ENCODE data around the gene ASCL3. TPM values are rescaled to one million over a fixed set of nuclear protein-coding genes. Genes with fewer than 3 reads are reported as not detected.
"Not testable (repeated sequence)": the region's sequence is repeated elsewhere in the genome, so short reads cannot be mapped to it uniquely, and the experiment has no call there.

Gene ASCL3
- total RNA-seq = not detected
- polyA plus RNA-seq = not detected

GRCh38 chr11:8942518-8943066 lies at the start of gene ASCL3:
TSS of gene ASCL3 (minus strand) at chr11:8943016. CDS start at chr11:8938161, 4,855 bp downstream.
- Histone ChIP-seq H3K36me3 (ENCODE audit: insufficient read depth, low read length) (peaks cover 7% of the 10 kb centered on the region), H3K9me3 (ENCODE audit: control insufficient read depth in 1 of 2, low read length in 2 of 2) (no peaks in the 10 kb centered on the region), H3K27ac (ENCODE audit: low read depth, low read length) (no peak within 1 kb of the TSS), H3K4me1 (ENCODE audit: insufficient read depth, low read length) (no peaks in the 10 kb centered on the region), H3K4me3 (ENCODE audit: low read length in 2 of 2) (no peak within 1 kb of the TSS), H3K27me3 (ENCODE audit: insufficient read depth, low read length) (no peaks in the 10 kb centered on the region)
- intact Hi-C loops (cut with micrococcal nuclease) = no loop called here
- peaks cover 7 to 8% of the 10 kb centered on the region in 2 donors for H3K36me3 Mint-ChIP-seq
- H3K27ac Mint-ChIP-seq = no peak within 1 kb of the TSS
- no peak for DNase-seq
- H3K4me3 Mint-ChIP-seq = no peak within 1 kb of the TSS
- H3K4me1 Mint-ChIP-seq = no peaks in the 10 kb centered on the region
- ChIA-PET POLR2A (ENCODE audit: partially characterized antibody) (no interaction called here), CTCF (ENCODE audit: partially characterized antibody) (interaction anchor here (0.8 kb wide), 1 partner anchor 17 kb away, joined by 3 read pairs; no protein-coding TSS in a partner anchor)
- H3K27me3 Mint-ChIP-seq = peaks cover 8 to 11% of the 10 kb centered on the region in 2 donors
- H3K9me3 Mint-ChIP-seq = no peaks in the 10 kb centered on the region

GRCh38 chr11:8989453-8989852 lies 46.6 kb upstream of the ASCL3 start:
- no peaks in the 10 kb centered on the region for H3K4me1 ChIP-seq (ENCODE audit: insufficient read depth, low read length)
- peaks cover 0 to 1% (median 0%) of the 10 kb centered on the region in 8 donors for H3K9me3 Mint-ChIP-seq
- DNase-seq = no peak
- H3K27ac ChIP-seq (ENCODE audit: low read depth, low read length) = no peak overlapping the region
- ChIA-PET POLR2A (ENCODE audit: partially characterized antibody) (no interaction called here), CTCF (ENCODE audit: partially characterized antibody) (no interaction called here)
- no peak overlapping the region for H3K27ac Mint-ChIP-seq
- H3K36me3 Mint-ChIP-seq = no peaks in the 10 kb centered on the region
- H3K27me3 ChIP-seq (ENCODE audit: insufficient read depth, low read length) = no peaks in the 10 kb centered on the region
- H3K4me3 Mint-ChIP-seq = no peak overlapping the region
- peaks cover 4 to 6% of the 10 kb centered on the region in 2 donors for H3K27me3 Mint-ChIP-seq
- intact Hi-C loops (cut with micrococcal nuclease) = no loop called here
- H3K4me1 Mint-ChIP-seq = no peaks in the 10 kb centered on the region
- no peaks in the 10 kb centered on the region for H3K36me3 ChIP-seq (ENCODE audit: insufficient read depth, low read length)
- H3K9me3 ChIP-seq (ENCODE audit: control insufficient read depth in 1 of 2, low read length in 2 of 2) = no peaks in the 10 kb centered on the region
- H3K4me3 ChIP-seq (ENCODE audit: low read length in 2 of 2) = no peak overlapping the region

GRCh38 chr11:8988329-8989234 lies 45.8 kb upstream of the ASCL3 start:
- Mint-ChIP-seq H3K27me3 (peaks cover 4 to 6% of the 10 kb centered on the region in 2 donors), H3K4me1 (no peaks in the 10 kb centered on the region), H3K27ac (no peak overlapping the region), H3K4me3 (no peak overlapping the region), H3K36me3 (no peaks in the 10 kb centered on the region), H3K9me3 (peaks cover 0 to 1% (median 0%) of the 10 kb centered on the region in 8 donors)
- Histone ChIP-seq H3K27me3 (ENCODE audit: insufficient read depth, low read length) (no peaks in the 10 kb centered on the region), H3K4me1 (ENCODE audit: insufficient read depth, low read length) (no peaks in the 10 kb centered on the region), H3K27ac (ENCODE audit: low read depth, low read length) (no peak overlapping the region), H3K9me3 (ENCODE audit: control insufficient read depth in 1 of 2, low read length in 2 of 2) (no peaks in the 10 kb centered on the region), H3K36me3 (ENCODE audit: insufficient read depth, low read length) (no peaks in the 10 kb centered on the region), H3K4me3 (ENCODE audit: low read length in 2 of 2) (no peak overlapping the region)
- ChIA-PET CTCF (ENCODE audit: partially characterized antibody) (no interaction called here), POLR2A (ENCODE audit: partially characterized antibody) (no interaction called here)
- DNase-seq = no peak
- intact Hi-C loops (cut with micrococcal nuclease) = no loop called here

- Histone ChIP-seq H3K27me3 (ENCODE audit: insufficient read depth, low read length) (no peaks in the 10 kb centered on the region), H3K9me3 (ENCODE audit: control insufficient read depth in 1 of 2, low read length in 2 of 2) (no peaks in the 10 kb centered on the region), H3K36me3 (ENCODE audit: insufficient read depth, low read length) (no peaks in the 10 kb centered on the region), H3K4me3 (ENCODE audit: low read length in 2 of 2) (no peak overlapping the region), H3K27ac (ENCODE audit: low read depth, low read length) (no peak overlapping the region), H3K4me1 (ENCODE audit: insufficient read depth, low read length) (no peaks in the 10 kb centered on the region)
- Mint-ChIP-seq H3K27me3 (peaks cover 4 to 5% of the 10 kb centered on the region in 2 donors), H3K27ac (no peak overlapping the region), H3K4me3 (no peak overlapping the region), H3K4me1 (no peaks in the 10 kb centered on the region), H3K9me3 (no peaks in the 10 kb centered on the region), H3K36me3 (no peaks in the 10 kb centered on the region)
- ChIA-PET POLR2A (ENCODE audit: partially characterized antibody) (no interaction called here), CTCF (ENCODE audit: partially characterized antibody) (interaction anchor here (0.5 kb wide), 1 partner anchor 75 kb away, joined by 3 read pairs; no protein-coding TSS in a partner anchor)
- no peak for DNase-seq
- intact Hi-C loops (cut with micrococcal nuclease) = no loop called here
These were observed 44.6 kb upstream of the ASCL3 start for GRCh38 chr11:8987446-8987845.

GRCh38 chr11:8986772-8987171 lies 44.0 kb upstream of the ASCL3 start:
- H3K27me3 ChIP-seq (ENCODE audit: insufficient read depth, low read length) = not testable (repeated sequence)

GRCh38 chr11:8985462-8985861 lies 42.6 kb upstream of the ASCL3 start:
- H3K36me3 Mint-ChIP-seq = no peaks in the 10 kb centered on the region
- DNase-seq = no peak
- Histone ChIP-seq H3K36me3 (ENCODE audit: insufficient read depth, low read length) (no peaks in the 10 kb centered on the region), H3K27ac (ENCODE audit: low read depth, low read length) (no peak overlapping the region), H3K9me3 (ENCODE audit: control insufficient read depth in 1 of 2, low read length in 2 of 2) (no peaks in the 10 kb centered on the region), H3K27me3 (ENCODE audit: insufficient read depth, low read length) (no peaks in the 10 kb centered on the region), H3K4me1 (ENCODE audit: insufficient read depth, low read length) (no peaks in the 10 kb centered on the region), H3K4me3 (ENCODE audit: low read length in 2 of 2) (no peak overlapping the region)
- ChIA-PET POLR2A (ENCODE audit: partially characterized antibody) (no interaction called here), CTCF (ENCODE audit: partially characterized antibody) (no interaction called here)
- no peaks in the 10 kb centered on the region for H3K9me3 Mint-ChIP-seq
- intact Hi-C loops (cut with micrococcal nuclease) = no loop called here
- H3K27ac Mint-ChIP-seq = no peak overlapping the region
- H3K4me1 Mint-ChIP-seq = no peaks in the 10 kb centered on the region
- H3K27me3 Mint-ChIP-seq = peaks cover 0 to 3% of the 10 kb centered on the region in 2 donors
- H3K4me3 Mint-ChIP-seq = no peak overlapping the region

More at GRCh38 chr11:8986772-8987171, 44.0 kb upstream of the ASCL3 start:
- H3K27ac ChIP-seq (ENCODE audit: low read depth, low read length); H3K9me3 ChIP-seq (ENCODE audit: control insufficient read depth in 1 of 2, low read length in 2 of 2); H3K4me1 Mint-ChIP-seq; H3K27me3 Mint-ChIP-seq; H3K4me1 ChIP-seq (ENCODE audit: insufficient read depth, low read length); DNase-seq; intact Hi-C loops (cut with micrococcal nuclease); H3K4me3 ChIP-seq (ENCODE audit: low read length in 2 of 2); CTCF ChIA-PET (ENCODE audit: partially characterized antibody); H3K36me3 ChIP-seq (ENCODE audit: insufficient read depth, low read length); POLR2A ChIA-PET (ENCODE audit: partially characterized antibody); H3K36me3 Mint-ChIP-seq; H3K27ac Mint-ChIP-seq; H3K9me3 Mint-ChIP-seq; H3K4me3 Mint-ChIP-seq: not testable (repeated sequence)

GRCh38 chr11:8983552-8983951 lies 40.7 kb upstream of the ASCL3 start:
- no peaks in the 10 kb centered on the region for H3K9me3 Mint-ChIP-seq
- ChIA-PET POLR2A (ENCODE audit: partially characterized antibody) (no interaction called here), CTCF (ENCODE audit: partially characterized antibody) (no interaction called here)
- H3K4me3 Mint-ChIP-seq = no peak overlapping the region
- H3K4me1 Mint-ChIP-seq = no peaks in the 10 kb centered on the region
- Histone ChIP-seq H3K27me3 (ENCODE audit: insufficient read depth, low read length) (no peaks in the 10 kb centered on the region), H3K36me3 (ENCODE audit: insufficient read depth, low read length) (no peaks in the 10 kb centered on the region), H3K27ac (ENCODE audit: low read depth, low read length) (no peak overlapping the region), H3K4me3 (ENCODE audit: low read length in 2 of 2) (no peak overlapping the region), H3K4me1 (ENCODE audit: insufficient read depth, low read length) (no peaks in the 10 kb centered on the region), H3K9me3 (ENCODE audit: control insufficient read depth in 1 of 2, low read length in 2 of 2) (no peaks in the 10 kb centered on the region)
- H3K27ac Mint-ChIP-seq = no peak overlapping the region
- H3K27me3 Mint-ChIP-seq = no peaks in the 10 kb centered on the region
- H3K36me3 Mint-ChIP-seq = no peaks in the 10 kb centered on the region
- intact Hi-C loops (cut with micrococcal nuclease) = no loop called here
- DNase-seq = no peak
